HepG2 (cell line): ENCODE measurements around the gene SIRT7. TPM values are rescaled to one million over a fixed set of nuclear protein-coding genes. Genes with fewer than 3 reads are reported as not detected.

Experiments
- BRF2 ChIP-seq: sonication (generic); formaldehyde crosslinking; IDR thresholded peaks from 2 replicates; pipeline ENCODE4 v1.8.1; 2022; ENCODE audit warnings: mild to moderate bottlenecking, missing genetic modification reagents
- CSRNP1 ChIP-seq: sonication (generic); formaldehyde crosslinking; IDR thresholded peaks from 2 replicates; pipeline ENCODE4 v1.8.1; 2023; ENCODE audit warnings: mild to moderate bottlenecking, missing genetic modification reagents
- HMGXB4 ChIP-seq, 2 experiments: sonication (generic) in 1 of 2; formaldehyde crosslinking in 1 of 2; IDR thresholded peaks; 2 replicates each; pipeline versions ENCODE4 v1.4.0 to v1.6.1; 2018 to 2020; ENCODE audit warnings: missing genetic modification reagents in 2 of 2, borderline replicate concordance in 1 of 2, low read depth in 1 of 2, mild to moderate bottlenecking in 1 of 2, missing biosample characterization in 1 of 2
- KDM3A ChIP-seq: IDR thresholded peaks from 2 replicates; pipeline ENCODE4 v1.6.1; 2018; ENCODE audit warnings: low read depth, missing compliant biosample characterization
- PHF21A ChIP-seq: sonication (generic); formaldehyde crosslinking; IDR thresholded peaks from 2 replicates; pipeline ENCODE4 v1.5.0; 2020; ENCODE audit warnings: mild to moderate bottlenecking, missing genetic modification reagents
- PHF8 ChIP-seq: sonication (generic); formaldehyde crosslinking; IDR thresholded peaks from 2 replicates; pipeline ENCODE4 v1.5.0; 2020; ENCODE audit warnings: missing genetic modification reagents
- PRPF4 ChIP-seq: fragments of 200-400 bp; formaldehyde crosslinking; IDR thresholded peaks from 2 replicates; pipeline ENCODE4 v1.6.1; 2016; ENCODE audit warnings: low read length, low read depth; ENCODE audit not compliant: poor library complexity, severe bottlenecking
- SNAPC4 ChIP-seq: sonication (generic); formaldehyde crosslinking; IDR thresholded peaks from 2 replicates; pipeline ENCODE4 v1.4.0; 2020; ENCODE audit warnings: mild to moderate bottlenecking, missing genetic modification reagents
- TCF7 ChIP-seq: sonication (generic); IDR thresholded peaks from 2 replicates; pipeline ENCODE4 v1.6.1; 2016; ENCODE audit warnings: antibody characterized with exemption, low read depth
- TEAD2 ChIP-seq: sonication (generic); formaldehyde crosslinking; IDR thresholded peaks from 2 replicates; pipeline ENCODE4 v1.9.0; 2021; ENCODE audit warnings: missing genetic modification reagents
- TFDP2 ChIP-seq: sonication (generic); formaldehyde crosslinking; IDR thresholded peaks from 2 replicates; pipeline ENCODE4 v1.4.0; 2020; ENCODE audit warnings: missing genetic modification reagents
- ZBTB34 ChIP-seq: sonication (generic); formaldehyde crosslinking; IDR thresholded peaks from 2 replicates; pipeline ENCODE4 v1.8.0; 2022; ENCODE audit warnings: mild to moderate bottlenecking, missing genetic modification reagents
- ZFY ChIP-seq: sonication (generic); formaldehyde crosslinking; IDR thresholded peaks from 2 replicates; pipeline ENCODE4 v1.4.0; 2020; ENCODE audit warnings: missing genetic modification reagents
- ZNF713 ChIP-seq: sonication (generic); formaldehyde crosslinking; IDR thresholded peaks from 2 replicates; pipeline ENCODE4 v1.4.0; 2020; ENCODE audit warnings: mild to moderate bottlenecking, missing genetic modification reagents
- ZSCAN31 ChIP-seq: sonication (generic); formaldehyde crosslinking; IDR thresholded peaks from 2 replicates; pipeline ENCODE4 v1.5.0; 2020; ENCODE audit warnings: low read depth, mild to moderate bottlenecking, missing genetic modification reagents
- polyA plus RNA-seq, 8 experiments: library from polyadenylated mRNA; depleted of rRNA in 3 of 8; stranded (reverse) in 7 of 8; unstranded in 1 of 8; fragments of >200 nt; fragmentation: Illumina TruSeq in 4 of 8; extraction: Trizol in 4 of 8; gene quantifications; 2 replicates each; pipeline versions ENCODE4 v1.2.1 to v1.2.3, GENCODE V29; 2011 to 2016; ENCODE audit warnings: low read depth in 4 of 8, missing spikeins in 1 of 8, mixed read lengths in 1 of 8; ENCODE audit not compliant: insufficient read depth in 1 of 8
- total RNA-seq, 5 experiments: library from RNA; depleted of rRNA; stranded (reverse); fragments of >200 nt; fragmentation: Illumina TruSeq; extraction: Trizol; gene quantifications; 2 replicates each; pipeline ENCODE4 v1.2.3, GENCODE V29; 2016; ENCODE audit warnings: low read depth in 1 of 5

Gene SIRT7
- total and polyA plus RNA-seq, 2 of the 13 experiments (the other 11 are each of a cell fraction or from before 2014, with no cell fraction given), result 8.3 to 24.8 TPM

GRCh38 chr17:81901167-81902022 is 16.6 kb downstream of the SIRT7 start (continued):
- TF ChIP-seq ZBTB34 (CRISPR knock-in tag), result no peak
- no peak for TF ChIP-seq KDM3A (CRISPR knock-in tag)
- TF ChIP-seq TCF7, result no peak
- TF ChIP-seq PHF21A (CRISPR knock-in tag), result no peak
- TF ChIP-seq PRPF4, result no peak
- no peak for TF ChIP-seq TEAD2
- TF ChIP-seq ZFY (CRISPR knock-in tag), result no peak
- no peak for TF ChIP-seq HMGXB4 (CRISPR knock-in tag; IDR thresholded peaks at IDR 0.05; ENCODE audit: borderline replicate concordance in 1 of 2, low read depth in 1 of 2)
- 0 out of 2 replicates have a peak, but pooled peaks have one; percentile 36 for TF ChIP-seq SNAPC4
- peak; percentile 36; the same call in 1 of the 2 replicates for TF ChIP-seq PHF8 (CRISPR knock-in tag)
- TF ChIP-seq TFDP2 (CRISPR knock-in tag), result no peak
- no peak for TF ChIP-seq ZNF713 (CRISPR knock-in tag)
- TF ChIP-seq ZSCAN31, result peak; percentile 4; the same call in 1 of the 2 replicates
- TF ChIP-seq CSRNP1 (CRISPR knock-in tag), result no peak
- TF ChIP-seq BRF2, result no peak
